NCI-H524 (cell line): ENCODE data around the gene NETO1.

Source experiments
- DNase-seq, 2 experiments: peaks; one replicate each; lab custom pipeline; 2025; lab: John Stamatoyannopoulos, UW

Gene NETO1

DNA sequence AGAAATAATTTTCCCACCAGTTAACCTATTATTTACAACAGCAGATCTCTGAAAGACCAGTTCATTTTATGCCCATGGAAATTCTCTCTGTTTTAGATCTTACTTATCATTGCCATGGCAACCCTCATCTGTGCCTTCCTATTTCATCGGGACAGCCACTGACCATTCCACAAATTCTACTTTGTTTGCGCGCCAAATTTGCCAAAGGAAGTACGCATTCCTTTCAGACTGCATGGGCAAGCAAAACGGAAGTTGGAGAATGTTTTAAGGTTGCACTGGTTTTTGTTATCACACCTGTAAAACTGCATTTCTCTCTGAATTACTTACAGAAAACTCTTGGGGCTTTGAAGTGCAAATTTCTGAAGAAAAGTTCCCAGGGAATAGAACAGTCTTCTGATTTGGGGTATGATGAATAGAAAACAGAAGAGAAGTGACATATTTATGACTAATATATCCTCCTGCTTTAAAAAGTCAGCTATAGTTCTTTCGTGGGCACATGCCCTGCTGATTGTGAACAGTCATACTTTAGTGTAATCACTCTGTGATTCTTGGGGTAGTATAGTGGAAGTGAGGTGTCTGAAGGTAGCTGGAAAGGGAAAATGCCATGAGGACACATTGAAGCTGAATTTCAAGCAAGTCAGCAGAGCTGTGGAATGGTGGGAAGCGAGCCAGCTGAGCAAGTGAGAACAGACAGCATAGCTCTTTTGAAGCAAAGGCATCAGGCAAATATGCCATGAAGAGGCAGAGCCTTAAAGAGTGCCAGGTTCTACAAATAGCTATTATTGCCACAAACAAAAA is 20.9 kb downstream of the NETO1 start:
- DNase-seq, result no peak

DNA sequence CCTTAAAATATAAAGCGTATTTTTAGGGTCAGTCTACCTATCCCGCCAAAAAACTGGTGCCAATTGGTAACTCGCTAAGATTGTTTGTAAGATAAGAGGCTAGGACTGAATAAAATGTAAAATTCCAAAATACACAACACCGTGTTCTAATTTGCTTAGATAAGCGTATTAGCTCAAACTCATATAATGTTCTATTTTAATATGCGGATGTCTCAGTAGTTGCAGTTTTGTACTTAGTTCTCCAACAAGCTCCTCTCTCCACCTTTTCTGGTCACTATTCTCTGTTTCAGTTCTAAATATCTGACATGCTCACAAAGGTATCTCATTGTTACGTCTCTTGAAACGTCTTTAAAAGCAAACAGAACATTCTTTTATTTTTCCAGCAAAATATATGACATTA is 24.0 kb downstream of the NETO1 start:
- DNase-seq, result no peak

GRCh38 chr18:72840109-72840508 is 27.7 kb downstream of the NETO1 start:
- DNase-seq, result no peak

- no peak for DNase-seq
These were observed 33.1 kb downstream of the NETO1 start for GRCh38 chr18:72834731-72835130.

DNA sequence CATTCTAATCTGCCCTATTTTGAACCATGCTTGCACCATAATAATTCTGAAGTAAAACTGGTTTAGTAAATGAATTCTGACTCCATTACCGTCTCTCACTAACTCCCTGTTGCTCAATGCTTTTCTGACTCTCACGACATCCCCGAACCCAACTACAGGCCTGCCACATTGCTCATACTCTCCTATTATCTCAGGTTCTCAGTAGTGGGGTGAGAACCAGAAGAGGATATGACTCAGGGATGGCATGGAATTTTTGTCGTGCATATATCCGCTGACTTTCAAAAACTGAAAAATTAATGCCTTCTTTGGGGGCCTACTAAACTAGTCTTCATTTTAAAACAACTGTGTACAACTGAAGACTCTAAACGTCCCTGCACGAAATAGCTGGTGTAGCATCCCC is 34.3 kb downstream of the NETO1 start:
- DNase-seq, result no peak

GRCh38 chr18:72830109-72830508 is 37.7 kb downstream of the NETO1 start:
- no peak for DNase-seq

DNA sequence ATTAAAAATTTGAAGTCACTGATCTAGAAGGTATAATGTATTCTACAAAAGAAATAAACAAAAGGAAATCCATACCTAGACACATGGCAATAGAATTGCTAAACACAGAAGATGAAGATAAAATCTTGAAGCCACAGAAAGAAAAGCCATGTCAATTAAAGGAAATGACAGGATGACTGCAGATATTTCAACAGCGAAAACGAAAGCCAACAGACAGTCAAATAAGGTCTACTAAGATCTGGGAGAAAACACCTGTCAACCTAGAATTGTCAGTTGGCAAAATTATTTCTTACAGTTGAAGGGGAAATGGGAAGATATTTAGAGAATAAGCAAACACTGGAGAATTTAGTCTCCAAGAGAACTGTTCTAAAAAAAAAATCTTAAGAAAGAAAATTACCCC is 39.2 kb downstream of the NETO1 start:
- no peak for DNase-seq

GRCh38 chr18:72826736-72827135 is 41.1 kb downstream of the NETO1 start:
- no peak for DNase-seq

- DNase-seq, result no peak
These were observed 44.4 kb downstream of the NETO1 start for GRCh38 chr18:72823345-72823744.

DNA sequence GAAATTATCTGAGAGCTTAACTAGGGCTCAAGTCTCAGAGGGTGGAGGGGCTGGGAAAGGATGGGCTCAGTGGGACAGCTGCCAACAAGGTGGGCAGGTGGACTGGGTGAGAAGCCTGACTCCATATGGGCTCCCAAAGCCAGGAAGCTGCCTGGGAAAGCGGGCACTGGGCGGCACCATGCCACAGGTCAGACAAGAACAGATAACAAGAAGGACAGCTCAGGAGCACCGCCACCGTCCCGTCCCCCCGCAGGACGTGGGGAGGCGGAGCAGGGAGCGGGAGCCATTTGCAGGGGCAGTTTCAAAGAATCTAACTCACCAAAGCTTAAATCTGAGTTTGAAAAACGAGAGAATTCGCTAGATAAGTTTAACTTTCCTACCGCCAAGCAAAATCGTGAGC is 45.6 kb downstream of the NETO1 start:
- DNase-seq, result no peak

GRCh38 chr18:72820571-72820970 is 47.2 kb downstream of the NETO1 start:
- DNase-seq, result no peak

DNA sequence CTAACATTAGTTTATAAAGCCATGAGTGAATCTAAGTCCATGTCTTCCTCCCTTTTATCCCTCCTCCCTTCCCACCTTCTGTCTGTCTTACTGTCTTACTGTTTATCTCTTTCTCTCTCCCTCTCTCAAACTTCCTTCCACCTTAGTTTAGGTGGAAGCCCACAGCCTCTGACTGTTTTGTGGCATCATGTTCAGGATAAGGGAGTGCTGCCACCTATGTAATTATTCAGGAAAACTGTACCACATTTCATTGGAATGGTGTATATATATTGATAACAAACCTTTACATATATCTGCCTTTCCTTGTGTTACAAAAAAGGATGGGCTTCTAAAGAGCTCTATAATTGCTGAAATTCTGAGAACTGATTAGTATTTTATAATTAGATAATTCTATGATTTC is 48.7 kb downstream of the NETO1 start:
- DNase-seq, result no peak

DNA sequence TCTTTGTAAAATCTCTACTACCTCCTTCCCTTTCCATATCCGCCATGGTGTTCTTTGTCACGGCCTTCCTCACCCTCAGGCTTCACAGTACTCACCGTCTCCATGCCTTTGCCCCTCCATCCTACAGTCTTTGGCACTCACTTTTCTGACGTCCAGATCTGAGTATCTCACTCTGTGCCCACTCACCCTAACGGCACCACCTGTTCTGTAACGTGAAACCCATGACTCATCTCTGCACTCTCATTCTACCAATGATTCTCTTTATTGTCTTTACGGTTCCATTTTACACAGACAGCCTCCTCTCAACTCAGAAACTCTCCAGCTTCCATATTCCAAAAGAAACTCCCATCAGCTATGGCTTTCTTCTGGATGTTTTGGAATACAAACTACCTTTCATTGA is 56.7 kb downstream of the NETO1 start:
- peak; percentile 68 to 88 for DNase-seq

- DNase-seq, result no peak
These were observed 59.1 kb downstream of the NETO1 start for GRCh38 chr18:72808680-72809079.

GRCh38 chr18:72799106-72799505 is 68.7 kb downstream of the NETO1 start:
- DNase-seq, result no peak

- no peak for DNase-seq
These were observed 84.3 kb downstream of the NETO1 start for GRCh38 chr18:72783530-72783929.

DNA sequence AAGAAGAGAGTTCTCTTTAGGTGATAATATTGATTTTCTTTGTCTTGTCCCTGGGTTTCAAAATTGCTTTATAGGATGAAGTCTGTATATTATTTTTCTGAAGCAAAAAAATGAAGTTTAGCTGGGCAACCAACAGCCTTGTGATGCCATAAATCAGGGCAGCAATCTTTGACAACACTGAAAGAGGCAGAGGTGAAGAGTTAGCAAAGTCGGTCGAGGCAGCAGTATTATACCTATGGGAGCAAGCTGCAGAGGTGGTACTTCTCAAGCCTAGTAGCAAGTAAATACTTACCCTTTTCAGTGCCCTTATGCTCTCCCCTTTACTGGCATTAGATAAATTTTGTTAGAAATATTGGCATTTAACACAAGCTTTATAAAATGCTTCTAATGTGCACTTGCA is 92.9 kb downstream of the NETO1 start:
- DNase-seq, result no peak

- no peak for DNase-seq
These were observed 94.9 kb downstream of the NETO1 start for GRCh38 chr18:72772916-72773315.

- DNase-seq, result peak in 1 of 2 experiments; percentile 34
These were observed 99.0 kb downstream of the NETO1 start for GRCh38 chr18:72768681-72769229.

GRCh38 chr18:72762515-72763122 is 105.2 kb downstream of the NETO1 start:
- DNase-seq, result peak; percentile 53 to 78

GRCh38 chr18:72752220-72752619 is 115.6 kb downstream of the NETO1 start:
- DNase-seq, result no peak

- DNase-seq, result no peak
These were observed 125.8 kb downstream of the NETO1 start for GRCh38 chr18:72742002-72742401.

GRCh38 chr18:72738136-72738535 is 129.7 kb downstream of the NETO1 start:
- DNase-seq, result no peak

DNA sequence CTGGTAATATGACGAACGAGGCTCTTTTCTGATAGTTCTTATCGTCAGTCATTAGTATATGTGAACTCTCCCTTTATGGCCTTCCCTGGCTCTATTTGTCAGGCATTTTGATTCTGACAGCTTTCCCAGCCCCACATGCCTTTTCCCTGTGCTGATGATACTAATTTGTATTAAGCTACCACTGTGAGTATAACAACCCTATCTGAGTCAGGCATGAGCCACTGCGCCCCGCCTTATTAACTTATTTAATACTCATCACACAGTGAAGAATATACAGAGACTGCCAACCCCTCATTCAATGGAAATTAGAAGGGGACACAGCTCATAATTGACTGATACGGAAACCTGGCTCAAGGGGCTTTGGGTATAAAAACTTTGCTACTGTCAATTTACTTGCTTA is 140.0 kb downstream of the NETO1 start:
- DNase-seq, result no peak
